ENCODE results near the gene SPCS3.
"Not testable (repeated sequence)": the region's sequence is repeated elsewhere in the genome, so short reads cannot be mapped to it uniquely, and the experiment has no call there.

DNA sequence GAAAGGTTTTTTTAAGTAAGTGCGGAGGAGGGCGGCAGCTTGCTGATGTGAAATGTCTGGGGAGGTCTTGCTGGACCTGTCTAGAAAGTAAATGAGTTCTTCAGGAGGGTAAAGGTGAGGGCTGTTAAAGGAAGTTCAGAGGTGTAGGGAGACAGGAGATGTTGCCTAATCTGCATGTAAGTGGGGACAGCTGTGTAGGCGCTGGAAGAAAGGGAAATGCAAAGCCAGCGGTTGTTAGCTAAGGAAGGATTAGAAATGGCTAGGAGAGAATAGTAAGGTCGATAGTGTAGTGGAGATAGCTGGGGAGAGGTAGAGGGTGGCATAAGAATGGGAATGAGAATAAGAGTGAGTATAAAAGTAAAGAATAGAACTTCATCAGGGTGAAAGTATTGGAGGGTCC, 23.9 kb upstream of the SPCS3 start:
- TF ChIP-seq, protein P1, sequence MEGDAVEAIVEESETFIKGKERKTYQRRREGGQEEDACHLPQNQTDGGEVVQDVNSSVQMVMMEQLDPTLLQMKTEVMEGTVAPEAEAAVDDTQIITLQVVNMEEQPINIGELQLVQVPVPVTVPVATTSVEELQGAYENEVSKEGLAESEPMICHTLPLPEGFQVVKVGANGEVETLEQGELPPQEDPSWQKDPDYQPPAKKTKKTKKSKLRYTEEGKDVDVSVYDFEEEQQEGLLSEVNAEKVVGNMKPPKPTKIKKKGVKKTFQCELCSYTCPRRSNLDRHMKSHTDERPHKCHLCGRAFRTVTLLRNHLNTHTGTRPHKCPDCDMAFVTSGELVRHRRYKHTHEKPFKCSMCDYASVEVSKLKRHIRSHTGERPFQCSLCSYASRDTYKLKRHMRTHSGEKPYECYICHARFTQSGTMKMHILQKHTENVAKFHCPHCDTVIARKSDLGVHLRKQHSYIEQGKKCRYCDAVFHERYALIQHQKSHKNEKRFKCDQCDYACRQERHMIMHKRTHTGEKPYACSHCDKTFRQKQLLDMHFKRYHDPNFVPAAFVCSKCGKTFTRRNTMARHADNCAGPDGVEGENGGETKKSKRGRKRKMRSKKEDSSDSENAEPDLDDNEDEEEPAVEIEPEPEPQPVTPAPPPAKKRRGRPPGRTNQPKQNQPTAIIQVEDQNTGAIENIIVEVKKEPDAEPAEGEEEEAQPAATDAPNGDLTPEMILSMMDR (IDR thresholded peaks at IDR 0.05) = not testable (repeated sequence)
- TF ChIP-seq POLR2A (IDR thresholded peaks at IDR 0.05) = not testable (repeated sequence)
